GM12892 (cell line): ENCODE data around the gene CORO7.
A peak's percentile ranks its signal among the peaks of the same experiment; 100 is the strongest.

Source experiments
- DNase-seq: peaks from one replicate; pipeline ENCODE4 v3.0.0; 2011; ENCODE audit not compliant: insufficient read length
- FAIRE-seq: peaks from 2 replicates; lab custom pipeline; 2011; peaks lifted over from hg19 to GRCh38; lab: Jason Lieb, UNC
- POLR2A ChIP-seq: IDR thresholded peaks from 2 replicates; pipeline ENCODE4 v1.6.1; 2011; ENCODE audit warnings: low read depth, low read length, control low read depth
- POLR2AphosphoS5 ChIP-seq: IDR thresholded peaks from 2 replicates; pipeline ENCODE4 v1.6.1; 2011; ENCODE audit warnings: low read depth, low read length, control low read depth
- TAF1 ChIP-seq: IDR thresholded peaks from 2 replicates; pipeline ENCODE4 v1.6.1; 2011; ENCODE audit warnings: low read depth, mild to moderate bottlenecking, control low read depth, low read length, borderline replicate concordance

The CORO7 gene

GRCh38 chr16:4322121-4323052 lies 94.0 kb downstream of the CORO7 start:
- DNase-seq (no peak), FAIRE-seq (no peak)
- TF ChIP-seq POLR2AphosphoS5: no peak
- TF ChIP-seq TAF1: no peak
- no peak for TF ChIP-seq POLR2A

DNA sequence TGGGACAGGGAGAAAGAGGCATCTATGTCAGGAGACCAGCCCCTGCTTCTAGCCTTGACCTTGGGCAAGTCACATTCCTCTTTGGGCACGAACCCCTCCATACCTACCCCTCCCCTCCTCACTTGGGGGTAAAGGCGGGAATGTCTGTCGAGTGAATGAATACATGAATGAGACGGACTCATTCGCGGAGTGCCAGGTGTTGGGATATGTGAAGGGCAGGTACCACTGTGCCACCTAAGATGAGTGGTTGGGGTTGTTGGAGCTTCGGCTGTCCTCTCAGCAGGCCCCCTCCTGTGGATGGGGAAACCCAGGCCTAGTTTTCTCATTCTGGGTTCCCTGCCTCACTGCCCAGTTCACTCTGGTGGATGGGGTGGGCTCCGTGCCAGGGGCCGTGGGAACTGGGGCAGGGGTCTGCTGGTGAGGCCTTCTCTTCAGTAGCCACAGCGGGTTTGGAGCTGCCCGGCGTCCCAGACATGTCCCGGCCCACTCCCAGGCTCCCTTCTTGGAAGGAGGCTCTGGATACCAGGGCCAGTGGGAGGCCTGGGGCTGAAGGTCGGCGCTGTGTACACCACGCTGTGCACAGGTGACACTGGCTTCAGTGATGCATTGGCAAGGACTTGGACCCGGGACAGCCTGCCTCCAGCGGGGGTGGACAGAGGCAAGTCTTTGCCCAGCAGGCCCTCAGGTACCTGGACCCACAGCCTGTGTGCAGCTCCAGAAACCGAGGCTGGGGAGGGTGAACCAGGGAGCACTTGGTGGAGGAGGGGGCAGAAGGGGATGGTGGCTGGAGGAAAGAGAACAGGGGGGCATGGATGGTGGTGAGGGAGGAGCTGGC lies 94.9 kb downstream of the CORO7 start:
- FAIRE-seq (no peak), DNase-seq (no peak)
- TF ChIP-seq POLR2A (no peak), TAF1 (no peak)

- FAIRE-seq: no peak
- TF ChIP-seq TAF1 (no peak), POLR2A (no peak), POLR2AphosphoS5 (no peak)
- no peak for DNase-seq
Observed at GRCh38 chr16:4320571-4321137, 95.7 kb downstream of the CORO7 start.

DNA sequence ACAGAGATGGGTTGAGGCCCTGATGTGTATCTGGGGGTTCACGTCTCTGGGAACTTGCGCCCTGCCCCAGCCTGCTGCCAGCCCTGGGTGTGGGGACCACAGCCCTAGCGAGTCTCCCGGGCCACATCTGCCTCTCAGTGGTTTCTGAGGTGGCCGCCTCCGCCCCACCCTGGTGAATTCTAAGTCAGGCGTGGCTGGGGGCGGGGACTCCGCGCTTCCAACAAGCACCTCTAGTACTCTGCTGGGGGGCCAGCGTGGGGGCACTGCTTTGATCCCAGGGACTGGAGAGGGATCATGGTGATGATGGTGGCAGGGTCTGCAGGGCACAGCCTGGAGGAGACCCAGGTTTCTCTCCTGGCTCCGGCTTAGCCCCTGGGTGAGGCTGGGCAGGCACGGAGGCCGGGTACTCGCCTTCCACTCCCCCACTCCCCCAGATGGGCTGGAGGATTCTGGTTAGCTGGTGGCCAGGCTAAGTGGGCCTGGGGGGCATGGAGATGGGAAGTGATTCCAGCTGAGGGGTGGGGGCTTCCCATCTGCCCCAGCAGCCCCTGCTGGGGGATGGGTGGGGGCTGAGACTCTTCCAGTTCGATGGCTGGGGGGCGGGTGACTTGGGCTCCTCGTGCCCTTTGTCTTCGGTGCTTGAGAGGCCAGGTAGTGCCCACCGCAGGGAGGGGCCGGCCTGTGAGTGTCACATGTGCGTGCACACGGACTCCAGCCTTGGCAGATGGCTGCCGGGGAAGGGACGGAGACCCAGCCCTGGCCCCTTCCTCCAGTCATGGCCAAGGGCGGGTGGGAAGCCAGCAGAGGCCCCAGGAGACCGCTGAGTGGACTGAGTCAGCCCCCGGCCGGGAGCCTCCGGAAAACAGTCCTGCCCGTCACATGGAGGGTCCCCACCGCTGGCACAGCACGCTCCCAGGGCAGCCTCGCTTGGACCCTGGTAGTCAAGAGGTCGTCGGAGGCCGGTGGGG lies 96.7 kb downstream of the CORO7 start:
- peak; percentile 60 for FAIRE-seq
- no peak for TF ChIP-seq POLR2A
- no peak for TF ChIP-seq TAF1
- no peak for TF ChIP-seq POLR2AphosphoS5
- DNase-seq: peak; percentile 67

GRCh38 chr16:4318967-4319366 lies 97.4 kb downstream of the CORO7 start:
- FAIRE-seq (no peak), DNase-seq (no peak)
- TF ChIP-seq TAF1 (no peak), POLR2AphosphoS5 (no peak), POLR2A (no peak)

DNA sequence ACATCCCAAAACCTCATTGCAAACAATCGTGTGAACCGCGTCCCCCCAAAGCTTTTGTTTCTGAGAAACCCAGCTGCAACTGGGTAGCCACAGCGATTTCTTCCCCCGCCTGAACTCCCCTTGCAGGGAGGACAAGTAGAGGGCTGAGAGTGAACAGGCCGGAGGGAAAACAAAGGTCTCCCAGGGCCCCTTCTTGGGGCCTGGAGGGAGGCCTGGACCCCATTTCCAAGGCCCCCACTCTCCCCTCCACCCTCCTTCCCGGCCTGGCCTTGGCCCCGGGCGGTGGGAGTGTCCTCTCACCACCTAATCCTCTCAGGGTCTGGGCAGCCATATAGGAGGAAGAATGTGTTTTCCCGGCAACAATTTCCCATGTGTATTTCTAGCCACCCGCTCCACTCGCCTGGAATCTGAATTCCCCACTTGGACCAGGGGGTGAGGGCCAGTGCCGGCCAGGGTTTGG lies 97.9 kb downstream of the CORO7 start:
- TF ChIP-seq POLR2AphosphoS5 (no peak), POLR2A (no peak), TAF1 (no peak)
- FAIRE-seq (no peak), DNase-seq (no peak)

- DNase-seq: no peak
- TF ChIP-seq POLR2A: no peak
- no peak for TF ChIP-seq POLR2AphosphoS5
- TF ChIP-seq TAF1: no peak
- no peak for FAIRE-seq
Observed at GRCh38 chr16:4317532-4318450, 98.6 kb downstream of the CORO7 start.

DNA sequence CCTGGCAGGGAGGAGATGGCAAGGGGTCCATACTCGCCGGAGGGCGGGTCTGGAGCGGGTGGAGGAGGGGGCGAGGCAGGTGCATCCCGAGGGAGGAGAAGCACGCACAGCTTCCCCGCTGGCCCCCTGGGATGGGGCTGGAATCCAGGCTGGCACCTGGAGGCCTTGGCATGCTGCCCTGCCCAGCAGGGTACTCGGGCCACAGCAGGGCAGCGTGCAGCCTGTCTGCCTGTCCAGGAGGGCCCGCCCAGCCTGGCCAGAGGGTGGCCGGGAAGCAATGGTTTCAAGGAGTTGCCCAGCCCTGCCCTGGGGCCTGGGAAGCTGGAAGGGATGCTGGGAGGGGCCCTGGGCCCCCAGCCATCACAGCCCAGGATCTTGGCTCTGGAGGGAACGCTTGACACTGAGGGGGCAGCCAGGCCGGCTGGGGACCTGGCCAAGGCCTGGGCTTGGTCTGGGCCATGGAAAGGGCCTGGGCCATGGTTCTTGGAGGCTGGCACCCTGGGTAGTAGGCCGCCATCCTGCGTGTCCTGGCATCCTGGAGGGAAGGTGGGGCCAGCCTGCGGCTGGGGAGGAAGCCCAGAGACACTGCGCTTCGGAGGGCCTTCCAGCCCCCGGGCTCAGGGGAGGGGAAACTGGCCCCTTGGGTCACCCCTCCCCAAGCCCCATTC lies 99.4 kb downstream of the CORO7 start:
- TF ChIP-seq TAF1 (no peak), POLR2A (no peak)
- FAIRE-seq: no peak
- DNase-seq: no peak
